ENCODE results near the gene UFD1. TPM values are rescaled to one million over a fixed set of nuclear protein-coding genes. Genes with fewer than 3 reads are reported as not detected.
A peak's percentile ranks its signal among the peaks of the same experiment; 100 is the strongest.

UFD1 gene
- total and polyA plus RNA-seq, 9 of the 15 experiments (the other 6 are each of a cell fraction or from before 2014, with no cell fraction given), result 238 to 645 (median 363) TPM

GRCh38 chr22:19419464-19420178 is 59.4 kb downstream of the UFD1 start (continued):
- TF ChIP-seq DEAF1 (CRISPR knock-in tag; IDR thresholded peaks at IDR 0.05) (peak; percentile 32; the same call in 1 of the 2 replicates), CREB1 (IDR thresholded peaks at IDR 0.05) (peak; percentile 84), CREB1 (CRISPR knock-in tag; IDR thresholded peaks at IDR 0.05) (no peak), TEAD1 (CRISPR knock-in tag; IDR thresholded peaks at IDR 0.05) (peak in 1 of 2 experiments; percentile 89; a peak in 2 of 4 replicates), ZNF518B (CRISPR knock-in tag; IDR thresholded peaks at IDR 0.05) (no peak), ZBTB26 (CRISPR knock-in tag; IDR thresholded peaks at IDR 0.05) (no peak), ATF3 (IDR thresholded peaks at IDR 0.05) (no peak), ATF3 (CRISPR knock-in tag; conservative IDR thresholded peaks at IDR 0.05) (0 out of 2 replicates have a peak, but pooled peaks have one; percentile 64), KLF1 (tag; IDR thresholded peaks at IDR 0.05) (peak; percentile 42; the same call in 1 of the 2 replicates), IRF9 (tag; IDR thresholded peaks at IDR 0.05) (peak; percentile 86), ZNF174 (CRISPR knock-in tag; IDR thresholded peaks at IDR 0.05) (peak; percentile 37; the same call in 1 of the 2 replicates), BRCA1 (IDR thresholded peaks at IDR 0.05) (no peak), BRCA1 (CRISPR knock-in tag; IDR thresholded peaks at IDR 0.05) (no peak), ZNF133 (CRISPR knock-in tag; IDR thresholded peaks at IDR 0.05) (peak; percentile 84; the same call in 1 of the 2 replicates), LARP7 (IDR thresholded peaks at IDR 0.05) (no peak), BRF1 (IDR thresholded peaks at IDR 0.05; ENCODE audit: borderline replicate concordance, extremely low read depth, insufficient read length) (no peak)
